Kidney (tissue), 14 donors: ENCODE measurements around the gene PPFIBP1. TPM values are rescaled to one million over a fixed set of nuclear protein-coding genes. Genes with fewer than 3 reads are reported as not detected.
"Not testable (repeated sequence)": the region's sequence is repeated elsewhere in the genome, so short reads cannot be mapped to it uniquely, and the experiment has no call there.

Experiments used
- DNase-seq, 5 donors: peaks; one replicate each; pipeline ENCODE4 v3.0.0-alpha.2; 2013 to 2020
- FAIRE-seq: peaks from 2 replicates; lab custom pipeline; 2012; peaks lifted over from hg19 to GRCh38; lab: Jason Lieb, UNC
- H3K27ac ChIP-seq, 2 donors: one replicate each; pipeline ENCODE4 v1.7.0; 2013; ENCODE audit warnings: low read depth in 2 of 2, low read length in 2 of 2, inconsistent platforms in 1 of 2
- H3K27me3 ChIP-seq: one replicate; pipeline ENCODE4 v1.7.1; 2013; ENCODE audit warnings: low read length, inconsistent platforms; ENCODE audit not compliant: control insufficient read depth, insufficient read depth
- H3K36me3 ChIP-seq, 3 donors: one replicate each; pipeline versions ENCODE4 v1.7.0 to v1.7.1; 2013; ENCODE audit warnings: low read length in 3 of 3, control low read depth in 1 of 3, inconsistent platforms in 1 of 3; ENCODE audit not compliant: insufficient read depth in 3 of 3, control insufficient read depth in 2 of 3
- H3K4me1 ChIP-seq, 3 donors: one replicate each; pipeline versions ENCODE4 v1.7.0 to v1.7.1; 2013; ENCODE audit warnings: low read length in 3 of 3, inconsistent platforms in 1 of 3, low read depth in 1 of 3; ENCODE audit not compliant: control insufficient read depth in 2 of 3, insufficient read depth in 2 of 3
- H3K4me3 ChIP-seq, 3 donors: one replicate each; pipeline versions ENCODE4 v1.7.0 to v1.8.1; 2013; ENCODE audit warnings: low read length in 3 of 3, control low read depth in 1 of 3, inconsistent platforms in 1 of 3
- H3K9ac ChIP-seq, 3 donors: one replicate each; pipeline versions ENCODE4 v1.7.0 to v1.7.1; 2013; ENCODE audit warnings: low read length in 3 of 3, control low read depth in 1 of 3, inconsistent platforms in 1 of 3
- H3K9me3 ChIP-seq, 3 donors: one replicate each; pipeline versions ENCODE4 v1.7.0 to v1.7.1; 2013; ENCODE audit warnings: low read length in 3 of 3, control low read depth in 1 of 3, inconsistent platforms in 1 of 3; ENCODE audit not compliant: control insufficient read depth in 2 of 3, insufficient read depth in 1 of 3
- intact Hi-C: fragments of 100-400 bp; cut with DNase I; formaldehyde crosslinking; loops from one replicate; pipeline ENCODE4 v1.11.1; 2022
- polyA plus RNA-seq: library from polyadenylated mRNA; stranded (reverse); fragments of 350-450 nt; fragmentation: Illumina TruSeq; extraction: RNeasy Lipid Tissue Mini Kit (QIAGEN cat#74804); gene quantifications from one replicate; pipeline ENCODE4 v1.2.3, GENCODE V29; 2014; ENCODE audit warnings: low read depth, low replicate concordance; ENCODE audit not compliant: insufficient read depth
- total RNA-seq: library from RNA; stranded (reverse); fragmentation: NEBNext Ultra II Directional; extraction: Animal tissue kit (Norgen Biotek cat#: 25700); gene quantifications from one replicate; pipeline ENCODE4 v1.2.1, GENCODE V29; 2021
- TF ChIP-seq, protein P1 (sequence below): IDR thresholded peaks from 3 replicates; pipeline ENCODE4 v1.5.1; 2012; ENCODE audit warnings: mild to moderate bottlenecking, moderate library complexity, borderline replicate concordance; ENCODE audit not compliant: insufficient read depth; ENCODE audit errors: extremely low read depth
- donor health status: control.
- donor health status: control.
- donor health status: control.
- donor health status: control.
- donor health status: control.
- donor health status: DM: yes; HTN: yes; CAD: no.
- donor health status: Normal renal cell carcinoma (clear cell type).

The PPFIBP1 gene
- total and polyA plus RNA-seq, 2 donors from 2014 or later, result 12.7 to 175 TPM

DNA sequence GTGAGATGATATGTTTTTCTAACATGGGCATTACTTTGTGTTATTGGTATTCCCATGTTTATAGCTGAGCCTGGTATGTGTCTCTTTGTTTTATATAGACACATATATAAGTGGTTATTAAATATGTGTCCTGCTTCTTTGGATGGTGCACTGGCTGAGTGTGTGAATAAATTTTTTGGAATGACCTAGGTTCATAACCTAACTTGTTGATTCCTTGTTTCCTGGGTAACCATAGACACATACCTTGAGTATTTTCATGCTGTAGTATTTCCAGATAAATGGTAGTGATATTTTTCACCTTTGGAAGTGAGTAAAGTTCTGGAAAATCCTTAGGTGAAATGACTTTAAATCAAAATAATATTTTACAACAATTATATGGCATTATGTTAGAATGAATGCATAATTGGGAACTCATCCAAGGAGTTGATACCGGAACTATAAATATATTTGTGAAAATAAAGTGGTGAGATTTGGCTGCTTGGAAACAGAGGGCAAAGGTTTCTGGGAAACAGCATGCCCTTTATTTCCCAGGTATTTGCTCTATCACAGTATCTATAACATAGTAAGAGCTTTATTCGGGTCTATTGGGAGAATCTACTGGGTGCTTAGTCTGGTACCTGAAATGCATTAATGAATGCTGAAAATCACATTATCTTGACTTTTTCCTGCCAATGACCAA is 107.9 kb downstream of the PPFIBP1 start:
- TF ChIP-seq, protein P1, sequence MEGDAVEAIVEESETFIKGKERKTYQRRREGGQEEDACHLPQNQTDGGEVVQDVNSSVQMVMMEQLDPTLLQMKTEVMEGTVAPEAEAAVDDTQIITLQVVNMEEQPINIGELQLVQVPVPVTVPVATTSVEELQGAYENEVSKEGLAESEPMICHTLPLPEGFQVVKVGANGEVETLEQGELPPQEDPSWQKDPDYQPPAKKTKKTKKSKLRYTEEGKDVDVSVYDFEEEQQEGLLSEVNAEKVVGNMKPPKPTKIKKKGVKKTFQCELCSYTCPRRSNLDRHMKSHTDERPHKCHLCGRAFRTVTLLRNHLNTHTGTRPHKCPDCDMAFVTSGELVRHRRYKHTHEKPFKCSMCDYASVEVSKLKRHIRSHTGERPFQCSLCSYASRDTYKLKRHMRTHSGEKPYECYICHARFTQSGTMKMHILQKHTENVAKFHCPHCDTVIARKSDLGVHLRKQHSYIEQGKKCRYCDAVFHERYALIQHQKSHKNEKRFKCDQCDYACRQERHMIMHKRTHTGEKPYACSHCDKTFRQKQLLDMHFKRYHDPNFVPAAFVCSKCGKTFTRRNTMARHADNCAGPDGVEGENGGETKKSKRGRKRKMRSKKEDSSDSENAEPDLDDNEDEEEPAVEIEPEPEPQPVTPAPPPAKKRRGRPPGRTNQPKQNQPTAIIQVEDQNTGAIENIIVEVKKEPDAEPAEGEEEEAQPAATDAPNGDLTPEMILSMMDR, result no peak
- peaks cover 0 to 3% (median 0%) of the 10 kb centered on the region in 3 donors for H3K36me3 ChIP-seq
- FAIRE-seq (no peak), DNase-seq (no peak)
- intact Hi-C loops, result no loop called here
- H3K4me1 ChIP-seq, result no peaks in the 10 kb centered on the region
- H3K9me3 ChIP-seq, result no peaks in the 10 kb centered on the region
- H3K4me3 ChIP-seq, result no peak overlapping the region
- no peaks in the 10 kb centered on the region for H3K27me3 ChIP-seq
- H3K9ac ChIP-seq, result no peak overlapping the region
- H3K27ac ChIP-seq, result no peak overlapping the region

DNA sequence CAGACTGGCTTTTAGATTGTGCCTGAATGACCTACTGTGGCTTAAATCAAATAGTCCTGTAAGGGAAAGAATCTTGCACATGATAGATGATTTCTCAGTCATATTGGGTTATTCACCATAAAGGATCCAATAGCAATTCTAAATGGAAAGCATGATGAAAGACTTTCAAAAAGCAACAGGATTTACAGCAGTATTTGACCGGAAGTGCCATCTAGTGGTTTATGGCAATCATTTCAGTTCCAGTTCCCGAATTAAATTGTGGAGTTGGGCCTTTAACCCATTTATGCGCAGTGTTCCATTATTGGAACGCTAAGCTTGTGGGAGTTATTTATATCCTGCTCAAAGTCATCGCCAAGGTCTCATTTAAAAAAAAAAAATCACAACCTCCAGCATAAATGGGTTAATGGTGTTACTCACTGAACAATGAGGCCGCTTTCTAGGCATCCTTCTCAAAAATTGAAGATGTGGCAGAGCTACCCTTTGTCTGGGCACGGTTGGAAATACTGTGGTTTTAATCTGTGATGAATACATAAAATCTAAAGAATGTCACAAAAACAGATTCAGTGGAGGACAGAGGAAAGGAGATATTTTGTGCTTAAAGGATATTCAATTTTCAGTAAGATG is 111.5 kb downstream of the PPFIBP1 start:
- Histone ChIP-seq H3K4me3 (no peak overlapping the region), H3K4me1 (no peaks in the 10 kb centered on the region), H3K36me3 (peaks cover 0 to 3% (median 0%) of the 10 kb centered on the region in 3 donors), H3K9me3 (no peaks in the 10 kb centered on the region), H3K27ac (no peak overlapping the region), H3K27me3 (no peaks in the 10 kb centered on the region), H3K9ac (no peak overlapping the region)
- TF ChIP-seq, protein P1, result peak; percentile 47
- intact Hi-C loops, result no loop called here
- DNase-seq (peak in 2 of 5 donors; percentile 46 to 66), FAIRE-seq (peak; percentile 66)

DNA sequence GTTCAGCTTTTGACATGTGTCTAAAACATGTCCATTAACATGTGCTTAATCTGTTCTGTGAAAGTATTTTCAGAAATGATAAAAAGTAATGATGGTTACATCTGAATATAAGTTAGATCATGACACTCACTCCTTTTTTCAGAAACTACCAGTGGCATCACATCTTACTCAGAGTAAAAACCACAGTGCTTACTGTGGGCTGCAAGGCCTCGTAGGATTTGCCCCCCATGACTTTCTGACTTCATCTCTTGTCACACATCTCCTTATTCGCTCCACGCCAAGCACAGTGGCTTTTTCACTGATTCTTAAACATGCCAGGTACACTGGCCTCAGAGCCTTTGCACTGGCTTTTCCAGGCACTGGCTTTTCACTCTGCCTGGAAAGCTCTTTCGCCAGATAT is 112.6 kb downstream of the PPFIBP1 start:
- H3K4me1 ChIP-seq, FAIRE-seq, H3K9ac ChIP-seq, DNase-seq, H3K27me3 ChIP-seq, intact Hi-C loops, H3K4me3 ChIP-seq, H3K27ac ChIP-seq, H3K9me3 ChIP-seq, H3K36me3 ChIP-seq: not testable (repeated sequence)

DNA sequence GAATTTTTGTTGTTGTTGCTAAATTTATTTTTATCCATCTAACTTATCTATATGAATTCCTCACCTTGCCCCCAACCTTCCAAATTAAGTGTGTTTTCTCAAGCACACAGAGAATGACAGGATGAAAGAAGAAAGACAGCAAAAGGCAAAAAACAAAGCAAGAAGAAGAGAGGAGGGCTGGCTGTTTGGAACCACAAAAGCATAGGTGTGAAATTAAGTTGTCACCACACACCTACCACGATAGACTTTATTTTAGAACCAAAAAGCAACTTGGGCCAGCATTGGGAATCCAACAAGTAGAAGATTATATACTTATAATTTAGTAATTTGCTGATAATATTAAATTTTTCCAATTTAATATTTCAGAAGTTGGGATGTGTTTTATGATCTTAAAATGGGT is 113.5 kb downstream of the PPFIBP1 start:
- no peak for DNase-seq
- TF ChIP-seq, protein P1, result no peak
- H3K27ac ChIP-seq, result no peak overlapping the region
- H3K4me3 ChIP-seq, result no peak overlapping the region
- intact Hi-C loops, result no loop called here
- FAIRE-seq, result no peak
- H3K9me3 ChIP-seq, result no peaks in the 10 kb centered on the region
- H3K4me1 ChIP-seq, result no peaks in the 10 kb centered on the region
- no peaks in the 10 kb centered on the region for H3K27me3 ChIP-seq
- H3K9ac ChIP-seq, result no peak overlapping the region
- H3K36me3 ChIP-seq, result peaks cover 0 to 3% (median 0%) of the 10 kb centered on the region in 3 donors
